ENCODE results near the gene GLCCI1. TPM values are rescaled to one million over a fixed set of nuclear protein-coding genes. Genes with fewer than 3 reads are reported as not detected.

GLCCI1 gene
- total and polyA plus RNA-seq, 10 of the 15 experiments (the other 5 are each of a cell fraction or from before 2014, with no cell fraction given) = 12.6 to 92.0 (median 27.6) TPM

GRCh38 chr7:8120390-8121058 is 151.9 kb downstream of the GLCCI1 start:
- H3K79me2 ChIP-seq (ENCODE audit: control insufficient read depth, insufficient read depth, low read length) = no peaks in the 10 kb centered on the region
- ChIA-PET POLR2A (interaction anchor here (1.0 to 14.7 kb wide), 4 partner anchors 8 to 90 kb away, joined by 3 to 133 read pairs (median 8); no protein-coding TSS in a partner anchor), SMC1A (ENCODE audit: uncharacterized antibody, unreplicated experiment) (interaction anchor here (0.8 to 12.5 kb wide), 10 partner anchors 11 to 439 kb away, joined by 3 to 182 read pairs (median 4); no protein-coding TSS in a partner anchor), RAD21 (ENCODE audit: unreplicated experiment) (interaction anchor here (0.9 to 2.9 kb wide), 8 partner anchors 7 to 144 kb away, joined by 3 to 14 read pairs (median 6); no protein-coding TSS in a partner anchor), CTCF (interaction anchor here (1.1 to 1.6 kb wide), 7 partner anchors 11 to 440 kb away, joined by 3 to 5 read pairs (median 3); no protein-coding TSS in a partner anchor)
- H3K4me1 ChIP-seq (ENCODE audit: control insufficient read depth, insufficient read depth, low read length) = peaks cover 41% of the 10 kb centered on the region
- H3K27me3 ChIP-seq (replicated peaks in 1 of 2; ENCODE audit: control insufficient read depth in 2 of 2, insufficient read depth in 2 of 2, low read length in 1 of 2) = no peaks in the 10 kb centered on the region
- ATAC-seq (no peak), FAIRE-seq (no peak), DNase-seq (ENCODE audit: low read depth, low spot score) (no peak)
- TF ChIP-seq ZBTB4 (CRISPR knock-in tag; IDR thresholded peaks at IDR 0.05) (0 out of 2 replicates have a peak, but pooled peaks have one; percentile 9), STAT1 (conservative IDR thresholded peaks at IDR 0.05) (no peak)
- H3K4me3 ChIP-seq = no peak overlapping the region
- BruUV-seq (replicated peaks) = no TSS peak
- peak overlapping the region; percentile 57 for H3K27ac ChIP-seq (ENCODE audit: control insufficient read depth, insufficient read depth)
- no peaks in the 10 kb centered on the region; the same call in 2 of the 3 replicates for H3K9me3 ChIP-seq (replicated peaks; ENCODE audit: control insufficient read depth, insufficient read depth, low read length)
- H3K9ac ChIP-seq (ENCODE audit: control insufficient read depth, insufficient read depth, low read length) = 0 out of 2 replicates have a peak overlapping the region, but pooled peaks have one; percentile 6
- intact Hi-C loops (cut with micrococcal nuclease; ENCODE audit: unreplicated experiment) (no loop called here), in situ Hi-C loops (cut with MboI) (no loop called here)
- H4K20me1 ChIP-seq (ENCODE audit: control insufficient read depth, insufficient read depth) = no peaks in the 10 kb centered on the region
- WGBS (ENCODE audit: insufficient coverage, insufficient replicate concordance, low lambda C conversion rate, missing lambda C conversion rate) = 73% methylated on average over 12 of the region's 12 CpGs
- H3K36me3 ChIP-seq (ENCODE audit: control insufficient read depth in 2 of 2, insufficient read depth in 2 of 2, low read length in 1 of 2) = no peaks in the 10 kb centered on the region
- peak overlapping the region; percentile 27 for H2AFZ ChIP-seq (ENCODE audit: control insufficient read depth, low read depth, low read length)
- peak overlapping the region; percentile 39; the same call in 1 of the 2 replicates for H3K4me2 ChIP-seq (ENCODE audit: control insufficient read depth, insufficient read depth)
